ENCODE results near the gene ZDHHC3.

- TF ChIP-seq GATA3 (IDR thresholded peaks at IDR 0.05; ENCODE audit: low read depth, low read length) (no peak), GATA2 (IDR thresholded peaks at IDR 0.05; ENCODE audit: low read depth, low read length) (no peak)
Measured at GRCh38 chr3:44920081-44920480, 55.9 kb downstream of the ZDHHC3 start.
